Loucy (cell line): ENCODE measurements around the gene IL18BP.
A peak's percentile ranks its signal among the peaks of the same experiment; 100 is the strongest.

Source experiments
- H2AFZ ChIP-seq: fragments of 200-600 bp; sonication (generic); 2 replicates; pipeline ENCODE4 v1.6.0; 2016; ENCODE audit warnings: antibody characterized with exemption, mild to moderate bottlenecking, low read length, moderate library complexity
- H3F3A ChIP-seq: fragments of 200-600 bp; 2 replicates; pipeline ENCODE4 v1.6.0; 2016; ENCODE audit warnings: antibody characterized with exemption, low read depth, mild to moderate bottlenecking
- H3K27me3 ChIP-seq: fragments of 200-600 bp; sonication (generic); 2 replicates; pipeline ENCODE4 v1.6.1; 2014; ENCODE audit warnings: low read length, mild to moderate bottlenecking; ENCODE audit not compliant: insufficient read depth, poor library complexity, severe bottlenecking
- H3K36me3 ChIP-seq: fragments of 200-600 bp; sonication (generic); 2 replicates; pipeline ENCODE4 v1.6.1; 2016; ENCODE audit warnings: low read length; ENCODE audit not compliant: insufficient read depth
- H3K4me1 ChIP-seq: fragments of 200-600 bp; sonication (generic); 2 replicates; pipeline ENCODE4 v1.5.1; 2014; ENCODE audit warnings: low read length, mild to moderate bottlenecking; ENCODE audit not compliant: insufficient read depth, poor library complexity, severe bottlenecking
- H3K4me2 ChIP-seq: fragments of 200-600 bp; sonication (generic); 2 replicates; pipeline ENCODE4 v1.6.0; 2014; ENCODE audit warnings: antibody characterized with exemption, low read length, low read depth, mild to moderate bottlenecking; ENCODE audit not compliant: poor library complexity, severe bottlenecking
- H3K4me3 ChIP-seq: fragments of 200-600 bp; sonication (generic); 2 replicates; pipeline ENCODE4 v1.5.1; 2014; ENCODE audit warnings: low read length, mild to moderate bottlenecking, mixed read lengths; ENCODE audit not compliant: poor library complexity, severe bottlenecking
- H3K79me2 ChIP-seq: fragments of 200-600 bp; sonication (generic); 2 replicates; pipeline ENCODE4 v1.6.1; 2014; ENCODE audit warnings: low read length; ENCODE audit not compliant: insufficient read depth
- H3K9ac ChIP-seq: fragments of 200-600 bp; sonication (generic); 2 replicates; pipeline ENCODE4 v1.6.0; 2014; ENCODE audit warnings: mild to moderate bottlenecking, low read depth, low read length, moderate library complexity; ENCODE audit not compliant: poor library complexity, severe bottlenecking
- H3K9me2 ChIP-seq: fragments of 200-600 bp; sonication (generic); replicated peaks from 2 replicates; pipeline ENCODE4 v1.6.1; 2016; ENCODE audit warnings: low read depth, low read length, mixed read lengths
- H3K9me3 ChIP-seq: fragments of 200-600 bp; sonication (generic); 2 replicates; pipeline ENCODE4 v1.6.1; 2014; ENCODE audit warnings: mild to moderate bottlenecking, antibody characterized with exemption, low read length, low read depth; ENCODE audit not compliant: insufficient read depth
- H4K20me1 ChIP-seq: fragments of 200-600 bp; sonication (generic); 2 replicates; pipeline ENCODE4 v1.6.0; 2014; ENCODE audit warnings: antibody characterized with exemption, low read length, mild to moderate bottlenecking; ENCODE audit not compliant: insufficient read depth, poor library complexity, severe bottlenecking
- CTCF ChIP-seq: fragments of 200-600 bp; sonication (generic); conservative IDR thresholded peaks from 2 replicates; pipeline ENCODE4 v1.5.1; 2014; ENCODE audit warnings: mild to moderate bottlenecking, antibody characterized with exemption, low read length
- EZH2phosphoT487 ChIP-seq: fragments of 200-600 bp; IDR thresholded peaks from 2 replicates; pipeline ENCODE4 v1.6.1; 2018; ENCODE audit warnings: antibody characterized with exemption, mild to moderate bottlenecking, moderate library complexity, borderline replicate concordance

IL18BP gene

GRCh38 chr11:72026090-72026489, 27.4 kb downstream of the IL18BP start:
- H3F3A ChIP-seq, result no peaks in the 10 kb centered on the region
- H3K9me3 ChIP-seq, result no peaks in the 10 kb centered on the region
- H3K4me1 ChIP-seq, result no peaks in the 10 kb centered on the region
- H4K20me1 ChIP-seq, result peaks cover 38% of the 10 kb centered on the region
- no peaks in the 10 kb centered on the region for H3K27me3 ChIP-seq
- H3K79me2 ChIP-seq, result peaks cover 47% of the 10 kb centered on the region
- H3K9me2 ChIP-seq, result no peaks in the 10 kb centered on the region
- no peak overlapping the region for H3K4me2 ChIP-seq
- TF ChIP-seq EZH2phosphoT487 (no peak), CTCF (no peak)
- no peak overlapping the region for H3K4me3 ChIP-seq
- H3K36me3 ChIP-seq, result peaks cover 96% of the 10 kb centered on the region
- H2AFZ ChIP-seq, result no peak overlapping the region
- no peak overlapping the region for H3K9ac ChIP-seq

- Histone ChIP-seq H3F3A (no peaks in the 10 kb centered on the region), H3K4me2 (peak overlapping the region; percentile 3), H3K9me2 (no peaks in the 10 kb centered on the region), H3K9me3 (no peaks in the 10 kb centered on the region), H3K79me2 (peaks cover 78% of the 10 kb centered on the region), H2AFZ (no peak overlapping the region), H3K27me3 (no peaks in the 10 kb centered on the region), H3K9ac (no peak overlapping the region), H3K36me3 (peaks cover 86% of the 10 kb centered on the region), H3K4me3 (no peak overlapping the region), H3K4me1 (no peaks in the 10 kb centered on the region), H4K20me1 (peaks cover 66% of the 10 kb centered on the region)
- TF ChIP-seq CTCF, result no peak
- no peak for TF ChIP-seq EZH2phosphoT487
Observed at GRCh38 chr11:72030472-72031045, 31.9 kb downstream of the IL18BP start.

- Histone ChIP-seq H3K9me3 (no peaks in the 10 kb centered on the region), H3K79me2 (peaks cover 94% of the 10 kb centered on the region), H4K20me1 (peaks cover 59% of the 10 kb centered on the region), H3K9me2 (no peaks in the 10 kb centered on the region), H3F3A (no peaks in the 10 kb centered on the region), H3K36me3 (peaks cover 35% of the 10 kb centered on the region), H3K4me2 (peak overlapping the region; percentile 38), H2AFZ (no peak overlapping the region), H3K27me3 (no peaks in the 10 kb centered on the region), H3K4me3 (no peak overlapping the region), H3K4me1 (peaks cover 21% of the 10 kb centered on the region), H3K9ac (no peak overlapping the region)
- TF ChIP-seq CTCF (no peak), EZH2phosphoT487 (no peak)
Observed at GRCh38 chr11:72036687-72037086, 38.0 kb downstream of the IL18BP start.
